HUES48 (cell line): ENCODE data around the gene EGR2.
A peak's percentile ranks its signal among the peaks of the same experiment; 100 is the strongest.

Experiments
- H3K27ac ChIP-seq: one replicate; pipeline ENCODE4 v1.7.0; 2013; ENCODE audit warnings: low read depth, low read length, inconsistent platforms
- H3K27me3 ChIP-seq: 2 replicates; pipeline ENCODE4 v1.6.1; 2013; ENCODE audit warnings: mild to moderate bottlenecking, low read length; ENCODE audit not compliant: control insufficient read depth, insufficient read depth
- H3K36me3 ChIP-seq: 2 replicates; pipeline ENCODE4 v1.6.1; 2013; ENCODE audit warnings: low read length; ENCODE audit not compliant: control insufficient read depth, insufficient read depth
- H3K4me1 ChIP-seq: 2 replicates; pipeline ENCODE4 v1.6.1; 2013; ENCODE audit warnings: mild to moderate bottlenecking, low read length; ENCODE audit not compliant: control insufficient read depth, insufficient read depth
- H3K4me3 ChIP-seq: 2 replicates; pipeline ENCODE4 v1.5.1; 2013; ENCODE audit warnings: mild to moderate bottlenecking, low read depth, low read length
- H3K9ac ChIP-seq: 2 replicates; pipeline ENCODE4 v1.6.1; 2013; ENCODE audit warnings: mild to moderate bottlenecking, low read depth, low read length, moderate library complexity
- H3K9me3 ChIP-seq: 2 replicates; pipeline ENCODE4 v1.6.1; 2013; ENCODE audit warnings: low read length; ENCODE audit not compliant: control insufficient read depth, insufficient read depth

Gene EGR2

DNA sequence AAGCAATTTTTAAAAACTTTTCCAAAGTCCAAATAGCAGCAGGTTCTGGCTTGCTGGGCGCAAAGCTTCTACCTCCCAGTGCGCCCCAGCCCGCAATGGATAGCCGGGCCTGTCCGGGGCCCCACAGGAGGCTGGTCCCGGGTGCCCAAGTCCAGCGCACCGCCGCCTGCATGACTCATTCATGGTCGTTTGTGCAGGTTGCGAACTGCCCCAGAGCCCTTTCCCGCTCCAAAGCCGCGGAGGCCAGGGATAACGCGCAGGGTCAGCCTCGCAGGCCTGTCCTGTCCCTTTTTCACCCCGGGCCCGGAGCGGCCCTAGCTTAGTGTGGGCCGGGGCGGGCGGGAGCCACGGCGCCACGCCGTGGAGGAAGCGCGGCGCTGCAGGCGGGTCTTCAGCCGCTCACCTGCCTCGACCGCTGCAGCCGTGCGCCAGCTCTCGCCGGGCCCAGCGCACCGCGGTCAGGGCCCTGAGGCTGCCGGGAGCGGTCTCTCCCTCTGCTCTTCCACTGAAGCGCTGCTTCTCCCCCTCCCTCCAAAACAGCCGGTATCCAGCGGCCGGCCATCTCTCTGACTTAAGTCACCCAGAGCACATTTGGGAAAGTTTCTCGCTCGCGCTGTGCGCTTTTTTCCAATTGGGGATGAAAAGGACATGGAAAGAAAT is 1.7 kb upstream of the EGR2 start:
- peak overlapping the region; percentile 72 for H3K4me3 ChIP-seq
- H3K27me3 ChIP-seq, result peaks cover 83% of the 10 kb centered on the region
- peaks cover 4% of the 10 kb centered on the region for H3K4me1 ChIP-seq
- H3K36me3 ChIP-seq, result no peaks in the 10 kb centered on the region
- H3K27ac ChIP-seq, result no peak overlapping the region
- H3K9me3 ChIP-seq, result no peaks in the 10 kb centered on the region
- H3K9ac ChIP-seq, result no peak overlapping the region

DNA sequence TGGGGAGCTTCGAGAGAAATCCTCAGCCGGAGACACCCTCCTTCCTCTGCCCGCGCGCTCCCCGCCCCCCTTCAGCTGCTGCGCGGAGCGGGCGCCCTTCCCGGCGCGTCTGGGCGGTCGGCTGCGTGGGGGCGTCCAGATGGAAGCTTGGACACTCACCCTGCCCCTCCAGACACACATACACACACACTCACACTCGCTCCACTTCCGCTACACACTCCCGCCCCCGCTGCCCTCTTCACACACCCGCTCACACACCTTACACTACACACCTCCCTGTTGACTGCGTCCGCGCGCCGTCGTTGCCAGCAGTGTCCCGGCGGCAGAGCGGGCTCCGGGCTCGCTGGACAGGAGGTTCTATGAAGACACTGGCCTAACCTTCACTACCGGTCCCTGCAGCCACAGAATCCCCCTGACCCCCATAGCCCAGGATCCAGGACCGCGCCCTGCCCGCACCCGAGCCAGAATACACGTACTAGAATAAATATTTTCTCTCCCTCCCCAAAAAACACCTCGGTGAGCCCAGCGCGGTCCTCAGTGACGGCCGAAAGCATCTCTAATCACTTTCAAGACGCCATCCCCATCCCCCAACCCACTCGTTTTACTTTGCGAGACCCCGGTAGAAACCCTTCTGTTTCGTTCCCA is 1.1 kb upstream of the EGR2 start:
- H3K27ac ChIP-seq, result no peak overlapping the region
- no peaks in the 10 kb centered on the region for H3K36me3 ChIP-seq
- peaks cover 4% of the 10 kb centered on the region for H3K4me1 ChIP-seq
- peaks cover 88% of the 10 kb centered on the region for H3K27me3 ChIP-seq
- no peaks in the 10 kb centered on the region for H3K9me3 ChIP-seq
- no peak overlapping the region; the same call in 1 of the 2 replicates for H3K9ac ChIP-seq
- H3K4me3 ChIP-seq, result peak overlapping the region; percentile 72

DNA sequence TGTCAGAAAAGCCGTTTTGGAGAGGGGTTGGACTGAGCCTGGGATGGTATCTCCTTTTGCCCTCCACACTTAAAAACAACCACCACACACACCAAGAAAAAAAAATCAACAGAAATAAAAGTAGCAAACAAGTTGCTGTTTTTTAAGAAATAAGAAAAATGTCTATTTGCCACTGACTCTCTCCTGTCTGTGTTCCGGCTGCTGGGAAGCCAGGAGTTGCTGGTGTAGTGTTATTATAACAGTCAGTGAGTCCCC is 163 bp downstream of the EGR2 start:
- Histone ChIP-seq H3K9me3 (no peaks in the 10 kb centered on the region), H3K27me3 (peaks cover 79% of the 10 kb centered on the region), H3K4me1 (peaks cover 4% of the 10 kb centered on the region), H3K27ac (peak overlapping the region; percentile 86), H3K4me3 (peak overlapping the region; percentile 72), H3K36me3 (no peaks in the 10 kb centered on the region), H3K9ac (peak overlapping the region; percentile 10; the same call in 1 of the 2 replicates)

GRCh38 chr10:62815381-62816075 is 638 bp downstream of the EGR2 start:
- Histone ChIP-seq H3K27me3 (peaks cover 74% of the 10 kb centered on the region), H3K4me1 (peaks cover 4% of the 10 kb centered on the region), H3K4me3 (peak overlapping the region; percentile 72), H3K27ac (no peak overlapping the region), H3K9ac (peak overlapping the region; percentile 10), H3K36me3 (no peaks in the 10 kb centered on the region), H3K9me3 (no peaks in the 10 kb centered on the region)

DNA sequence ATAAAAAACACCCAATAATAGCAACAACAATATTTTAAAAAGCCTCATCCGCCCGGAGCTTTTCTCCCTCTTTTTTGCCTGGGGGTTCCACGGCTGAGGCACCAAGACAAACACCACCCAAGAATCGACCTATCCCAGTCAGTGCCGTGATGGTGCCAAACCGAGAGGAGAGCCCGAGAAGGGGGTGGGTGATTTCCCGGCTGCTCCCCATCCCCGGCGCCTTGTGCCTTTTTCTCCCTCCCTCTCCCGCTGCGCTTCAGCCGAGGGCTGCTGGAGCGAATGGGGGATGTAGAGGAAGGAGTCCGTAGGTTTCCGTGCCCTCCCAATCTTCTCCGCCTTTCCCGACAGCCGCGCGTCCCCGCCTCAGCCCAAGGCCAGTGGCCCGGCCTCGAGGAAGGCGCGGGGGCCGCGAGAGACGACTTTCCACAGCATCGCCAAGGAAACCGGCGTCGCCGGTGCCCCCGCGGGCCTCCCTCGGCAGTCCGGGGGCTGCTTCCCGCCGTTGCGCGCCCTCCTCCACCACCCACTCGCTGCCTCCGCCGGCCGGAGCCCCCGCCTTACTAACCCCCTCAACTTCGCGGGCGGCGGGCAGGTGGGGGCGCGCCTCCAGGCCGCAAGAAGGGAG is 1.3 kb downstream of the EGR2 start:
- Histone ChIP-seq H3K27ac (no peak overlapping the region), H3K27me3 (peaks cover 68% of the 10 kb centered on the region), H3K4me3 (peak overlapping the region; percentile 72), H3K36me3 (no peaks in the 10 kb centered on the region), H3K4me1 (peaks cover 4% of the 10 kb centered on the region), H3K9ac (peak overlapping the region; percentile 10; the same call in 1 of the 2 replicates), H3K9me3 (no peaks in the 10 kb centered on the region)

DNA sequence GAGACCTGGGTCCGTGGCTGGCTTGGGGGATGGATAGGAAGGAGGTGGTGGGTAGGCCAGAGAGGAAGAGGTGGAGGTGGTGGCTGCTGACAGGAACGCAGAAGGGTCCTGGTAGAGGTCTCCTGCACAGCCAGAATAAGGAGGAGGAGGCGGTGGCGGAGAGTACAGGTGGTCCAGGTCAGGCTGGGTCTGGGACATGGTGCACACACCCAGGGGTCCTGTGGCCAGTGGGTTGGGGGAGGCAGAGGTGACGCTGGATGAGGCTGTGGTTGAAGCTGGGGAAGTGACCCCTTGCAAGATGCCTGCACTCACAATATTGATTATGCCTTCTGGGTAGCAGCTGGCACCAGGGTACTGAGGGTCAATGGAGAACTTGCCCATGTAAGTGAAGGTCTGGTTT is 2.2 kb downstream of the EGR2 start:
- Histone ChIP-seq H3K9ac (no peak overlapping the region), H3K27ac (no peak overlapping the region), H3K4me3 (no peak overlapping the region), H3K36me3 (no peaks in the 10 kb centered on the region), H3K4me1 (no peaks in the 10 kb centered on the region), H3K9me3 (no peaks in the 10 kb centered on the region), H3K27me3 (peaks cover 59% of the 10 kb centered on the region)

DNA sequence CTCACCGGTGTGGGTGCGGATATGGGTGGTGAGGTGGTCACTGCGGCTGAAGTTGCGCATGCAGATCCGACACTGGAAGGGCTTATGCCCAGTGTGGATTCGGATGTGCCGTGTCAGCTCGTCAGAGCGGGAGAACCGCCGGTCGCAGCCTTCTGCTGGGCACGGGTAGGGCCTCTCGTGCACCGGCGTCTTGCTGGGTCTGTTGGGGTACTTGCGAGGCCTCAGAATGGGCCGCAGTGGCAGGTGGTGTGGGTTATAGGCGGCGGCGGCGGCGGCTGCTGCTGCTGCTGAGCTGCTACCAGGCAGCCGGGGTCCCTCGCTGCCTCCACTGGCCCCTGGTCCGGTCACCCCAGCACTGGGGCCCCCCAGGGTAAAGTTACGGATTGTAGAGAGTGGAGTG is 2.7 kb downstream of the EGR2 start:
- H3K9me3 ChIP-seq, result no peaks in the 10 kb centered on the region
- H3K27me3 ChIP-seq, result peaks cover 54% of the 10 kb centered on the region
- no peak overlapping the region for H3K27ac ChIP-seq
- no peak overlapping the region for H3K4me3 ChIP-seq
- no peaks in the 10 kb centered on the region for H3K4me1 ChIP-seq
- no peak overlapping the region for H3K9ac ChIP-seq
- H3K36me3 ChIP-seq, result no peaks in the 10 kb centered on the region; the same call in 1 of the 2 replicates

- no peaks in the 10 kb centered on the region; the same call in 1 of the 2 replicates for H3K36me3 ChIP-seq
- H3K4me3 ChIP-seq, result no peak overlapping the region
- H3K9ac ChIP-seq, result no peak overlapping the region
- peaks cover 49% of the 10 kb centered on the region for H3K27me3 ChIP-seq
- no peak overlapping the region for H3K27ac ChIP-seq
- no peaks in the 10 kb centered on the region for H3K4me1 ChIP-seq
- no peaks in the 10 kb centered on the region for H3K9me3 ChIP-seq
These were observed 3.3 kb downstream of the EGR2 start for GRCh38 chr10:62812672-62813439.

GRCh38 chr10:62811159-62811875 is 4.8 kb downstream of the EGR2 start:
- Histone ChIP-seq H3K4me1 (peaks cover 8% of the 10 kb centered on the region), H3K27ac (no peak overlapping the region), H3K27me3 (peaks cover 37% of the 10 kb centered on the region), H3K36me3 (no peaks in the 10 kb centered on the region; the same call in 1 of the 2 replicates), H3K9me3 (no peaks in the 10 kb centered on the region), H3K4me3 (no peak overlapping the region), H3K9ac (no peak overlapping the region)
